K562 (cell line): Measurements from ENCODE around the gene GRM2. TPM values are rescaled to one million over a fixed set of nuclear protein-coding genes. Genes with fewer than 3 reads are reported as not detected.

Source experiments
- ATF1 ChIP-seq, 2 experiments: fragments of 450-650 bp in 1 of 2; IDR thresholded peaks; 2 replicates each; pipeline ENCODE4 v1.6.1; 2016; ENCODE audit warnings: missing compliant biosample characterization in 1 of 2, missing genetic modification characterization in 1 of 2
- DPF2 ChIP-seq: fragments of 450-650 bp; IDR thresholded peaks from 2 replicates; pipeline ENCODE4 v1.6.1; 2016
- ETS2 ChIP-seq: IDR thresholded peaks from 2 replicates; pipeline ENCODE4 v1.6.1; 2016; ENCODE audit warnings: borderline replicate concordance, missing genetic modification characterization, mild to moderate bottlenecking, moderate library complexity, missing compliant biosample characterization; ENCODE audit not compliant: poor library complexity, severe bottlenecking
- FOXA3 ChIP-seq, 2 experiments: fragments of 450-650 bp in 1 of 2; sonication (generic) in 1 of 2; formaldehyde crosslinking; IDR thresholded peaks in 1 of 2; conservative IDR thresholded peaks in 1 of 2; 2 replicates each; pipeline versions ENCODE4 v1.4.0 to v1.8.0; 2020 to 2022; ENCODE audit warnings: mild to moderate bottlenecking in 2 of 2, missing genetic modification reagents in 1 of 2
- GATA2 ChIP-seq: sonication (generic); formaldehyde crosslinking; IDR thresholded peaks from 2 replicates; pipeline ENCODE4 v1.4.0; 2020; ENCODE audit warnings: mild to moderate bottlenecking, missing genetic modification reagents
- GTF2A2 ChIP-seq: IDR thresholded peaks from 2 replicates; pipeline ENCODE4 v1.6.1; 2016; ENCODE audit warnings: mild to moderate bottlenecking, missing genetic modification characterization, missing compliant biosample characterization
- KAT8 ChIP-seq: fragments of 450-650 bp; IDR thresholded peaks from 2 replicates; pipeline ENCODE4 v1.6.1; 2016; ENCODE audit warnings: low read depth, mild to moderate bottlenecking
- RBM14 ChIP-seq: fragments of 200-400 bp; formaldehyde crosslinking; IDR thresholded peaks from 2 replicates; pipeline ENCODE4 v1.6.1; 2018; ENCODE audit warnings: low read depth, mild to moderate bottlenecking, low read length, moderate library complexity, borderline replicate concordance; ENCODE audit not compliant: insufficient read depth
- RFX7 ChIP-seq: fragments of 250-450 bp; sonication (Bioruptor Pico); IDR thresholded peaks from 2 replicates; pipeline ENCODE4 v1.5.1; 2021; ENCODE audit warnings: mild to moderate bottlenecking
- SREBF1 ChIP-seq: fragments of 150-350 bp; IDR thresholded peaks from 2 replicates; pipeline ENCODE4 v1.6.1; 2014; ENCODE audit warnings: antibody characterized with exemption, low read depth, low read length, borderline replicate concordance
- TEAD4 ChIP-seq, 2 experiments: sonication (generic) in 1 of 2; formaldehyde crosslinking in 1 of 2; IDR thresholded peaks; 2 replicates each; pipeline versions ENCODE4 v1.6.1 to v1.8.0; 2012 to 2022; ENCODE audit warnings: borderline replicate concordance in 1 of 2, inconsistent platforms in 1 of 2, low read length in 1 of 2, mild to moderate bottlenecking in 1 of 2, missing genetic modification reagents in 1 of 2
- ZBTB7A ChIP-seq: IDR thresholded peaks from 2 replicates; pipeline ENCODE4 v1.6.1; 2011; ENCODE audit warnings: low read depth, mild to moderate bottlenecking, low read length, moderate library complexity, borderline replicate concordance; ENCODE audit not compliant: control insufficient read depth
- ZNF134 ChIP-seq: fragments of 250-450 bp; sonication (Bioruptor Pico); conservative IDR thresholded peaks from 2 replicates; pipeline ENCODE4 v1.4.0; 2020
- ZNF212 ChIP-seq: fragments of 450-650 bp; formaldehyde crosslinking; IDR thresholded peaks from 2 replicates; pipeline ENCODE4 v1.4.0; 2020; ENCODE audit warnings: mild to moderate bottlenecking
- ZNF589 ChIP-seq: fragments of 200-800 bp; sonication (Bioruptor generic); IDR thresholded peaks from 2 replicates; pipeline ENCODE4 v1.6.1; 2016; ENCODE audit warnings: low read depth, missing genetic modification characterization, missing compliant biosample characterization
- polyA plus RNA-seq, 8 experiments: library from polyadenylated mRNA; depleted of rRNA in 4 of 8; stranded (reverse) in 5 of 8; unstranded in 3 of 8; fragments of >200 nt; fragmentation: Nextera tagmentation in 2 of 8; fragmentation: Illumina TruSeq in 1 of 8; extraction: Ambion mirVana in 2 of 8; extraction: Trizol in 1 of 8; gene quantifications; 2 replicates each; pipeline versions ENCODE4 v1.2.1 to v1.2.3, GENCODE V29; 2011 to 2014; ENCODE audit warnings: inconsistent platforms in 1 of 8, missing spikeins in 1 of 8
- total RNA-seq, 7 experiments: library from RNA; depleted of rRNA in 6 of 7; stranded (reverse); fragments of >200 nt in 6 of 7; fragmentation: Illumina TruSeq in 2 of 7; extraction: Trizol in 2 of 7; gene quantifications; 2 replicates each; pipeline versions ENCODE4 v1.2.1 to v1.2.3, GENCODE V29; 2011 to 2021; ENCODE audit warnings: low replicate concordance in 1 of 7
- TF ChIP-seq, protein P1 (sequence below): sonication (generic); formaldehyde crosslinking; IDR thresholded peaks from 2 replicates; pipeline ENCODE4 v1.8.1; 2022; ENCODE audit warnings: missing genetic modification reagents
- TF ChIP-seq, protein P2 (sequence below), 2 experiments: fragments of 450-650 bp in 1 of 2; sonication (generic) in 1 of 2; formaldehyde crosslinking in 1 of 2; IDR thresholded peaks; 2 replicates each; pipeline versions ENCODE4 v1.7.1 to v1.9.0; 2016 to 2022; ENCODE audit warnings: inconsistent platforms in 1 of 2, mild to moderate bottlenecking in 1 of 2, missing genetic modification reagents in 1 of 2

GRM2 gene
- total and polyA plus RNA-seq, 9 of the 15 experiments (the other 6 are each of a cell fraction or from before 2014, with no cell fraction given) = not detected

DNA sequence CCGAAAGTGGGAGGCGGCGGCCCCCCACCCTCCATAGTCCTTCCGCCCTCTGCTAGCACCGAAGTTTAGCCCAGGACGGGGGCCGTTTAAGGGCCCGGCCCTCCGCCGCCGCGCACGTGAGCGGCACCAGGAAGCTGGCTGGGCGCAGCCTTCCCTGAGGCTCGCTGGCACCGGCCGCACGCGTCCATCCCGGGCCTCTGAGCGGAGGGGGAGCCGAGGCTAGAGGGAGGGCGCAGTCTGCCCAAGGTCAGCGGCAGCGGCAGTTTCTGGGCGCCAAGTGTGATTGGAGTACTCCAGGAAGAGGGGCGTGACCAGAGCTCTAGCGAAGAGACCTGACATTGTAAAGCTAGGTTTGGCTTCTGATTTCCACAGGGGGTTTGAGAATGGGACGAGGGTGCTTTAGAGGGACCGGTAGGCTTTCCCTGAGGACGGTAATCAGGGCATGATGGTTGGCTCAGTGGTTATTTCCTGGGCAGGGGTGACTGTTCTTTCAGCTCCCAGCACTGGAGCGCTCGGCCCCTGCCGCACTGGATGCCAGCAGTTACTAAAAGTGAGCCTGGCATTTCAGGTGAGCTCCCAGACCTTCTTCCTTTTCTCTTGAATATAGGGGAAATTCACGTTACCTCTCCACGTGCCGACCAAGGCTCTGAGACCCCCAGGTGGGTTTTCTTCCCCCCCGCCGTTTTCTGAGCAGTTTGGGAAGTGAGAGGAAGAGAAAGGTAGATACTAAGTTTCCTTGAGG lies 35.0 kb upstream of the GRM2 start (continued):
- TF ChIP-seq ETS2 = no peak
- TF ChIP-seq, protein P1, sequence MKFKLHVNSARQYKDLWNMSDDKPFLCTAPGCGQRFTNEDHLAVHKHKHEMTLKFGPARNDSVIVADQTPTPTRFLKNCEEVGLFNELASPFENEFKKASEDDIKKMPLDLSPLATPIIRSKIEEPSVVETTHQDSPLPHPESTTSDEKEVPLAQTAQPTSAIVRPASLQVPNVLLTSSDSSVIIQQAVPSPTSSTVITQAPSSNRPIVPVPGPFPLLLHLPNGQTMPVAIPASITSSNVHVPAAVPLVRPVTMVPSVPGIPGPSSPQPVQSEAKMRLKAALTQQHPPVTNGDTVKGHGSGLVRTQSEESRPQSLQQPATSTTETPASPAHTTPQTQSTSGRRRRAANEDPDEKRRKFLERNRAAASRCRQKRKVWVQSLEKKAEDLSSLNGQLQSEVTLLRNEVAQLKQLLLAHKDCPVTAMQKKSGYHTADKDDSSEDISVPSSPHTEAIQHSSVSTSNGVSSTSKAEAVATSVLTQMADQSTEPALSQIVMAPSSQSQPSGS (CRISPR knock-in tag) = no peak
- TF ChIP-seq RFX7 (CRISPR knock-in tag) = no peak
- TF ChIP-seq KAT8 = no peak
- TF ChIP-seq, protein P2, sequence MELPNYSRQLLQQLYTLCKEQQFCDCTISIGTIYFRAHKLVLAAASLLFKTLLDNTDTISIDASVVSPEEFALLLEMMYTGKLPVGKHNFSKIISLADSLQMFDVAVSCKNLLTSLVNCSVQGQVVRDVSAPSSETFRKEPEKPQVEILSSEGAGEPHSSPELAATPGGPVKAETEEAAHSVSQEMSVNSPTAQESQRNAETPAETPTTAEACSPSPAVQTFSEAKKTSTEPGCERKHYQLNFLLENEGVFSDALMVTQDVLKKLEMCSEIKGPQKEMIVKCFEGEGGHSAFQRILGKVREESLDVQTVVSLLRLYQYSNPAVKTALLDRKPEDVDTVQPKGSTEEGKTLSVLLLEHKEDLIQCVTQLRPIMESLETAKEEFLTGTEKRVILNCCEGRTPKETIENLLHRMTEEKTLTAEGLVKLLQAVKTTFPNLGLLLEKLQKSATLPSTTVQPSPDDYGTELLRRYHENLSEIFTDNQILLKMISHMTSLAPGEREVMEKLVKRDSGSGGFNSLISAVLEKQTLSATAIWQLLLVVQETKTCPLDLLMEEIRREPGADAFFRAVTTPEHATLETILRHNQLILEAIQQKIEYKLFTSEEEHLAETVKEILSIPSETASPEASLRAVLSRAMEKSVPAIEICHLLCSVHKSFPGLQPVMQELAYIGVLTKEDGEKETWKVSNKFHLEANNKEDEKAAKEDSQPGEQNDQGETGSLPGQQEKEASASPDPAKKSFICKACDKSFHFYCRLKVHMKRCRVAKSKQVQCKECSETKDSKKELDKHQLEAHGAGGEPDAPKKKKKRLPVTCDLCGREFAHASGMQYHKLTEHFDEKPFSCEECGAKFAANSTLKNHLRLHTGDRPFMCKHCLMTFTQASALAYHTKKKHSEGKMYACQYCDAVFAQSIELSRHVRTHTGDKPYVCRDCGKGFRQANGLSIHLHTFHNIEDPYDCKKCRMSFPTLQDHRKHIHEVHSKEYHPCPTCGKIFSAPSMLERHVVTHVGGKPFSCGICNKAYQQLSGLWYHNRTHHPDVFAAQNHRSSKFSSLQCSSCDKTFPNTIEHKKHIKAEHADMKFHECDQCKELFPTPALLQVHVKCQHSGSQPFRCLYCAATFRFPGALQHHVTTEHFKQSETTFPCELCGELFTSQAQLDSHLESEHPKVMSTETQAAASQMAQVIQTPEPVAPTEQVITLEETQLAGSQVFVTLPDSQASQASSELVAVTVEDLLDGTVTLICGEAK (IDR thresholded peaks at IDR 0.05) = no peak
- TF ChIP-seq, protein P2 (CRISPR knock-in tag; IDR thresholded peaks at IDR 0.05) = no peak
- no peak for TF ChIP-seq DPF2
- no peak for TF ChIP-seq RBM14
- no peak for TF ChIP-seq ZBTB7A
- TF ChIP-seq ZNF589 (CRISPR knock-in tag) = no peak
- no peak for TF ChIP-seq TEAD4 (IDR thresholded peaks at IDR 0.05; ENCODE audit: low read length)
- no peak for TF ChIP-seq TEAD4 (CRISPR knock-in tag; IDR thresholded peaks at IDR 0.05; ENCODE audit: borderline replicate concordance)
- no peak for TF ChIP-seq SREBF1
- TF ChIP-seq ZNF134 = no peak
- no peak for TF ChIP-seq ATF1 (CRISPR knock-in tag; IDR thresholded peaks at IDR 0.05)
- TF ChIP-seq ATF1 (tag; IDR thresholded peaks at IDR 0.05) = 0 out of 2 replicates have a peak, but pooled peaks have one; percentile 3
- TF ChIP-seq GATA2 (CRISPR knock-in tag) = no peak
- no peak for TF ChIP-seq GTF2A2 (tag)
- no peak for TF ChIP-seq ZNF212 (CRISPR knock-in tag)
- no peak for TF ChIP-seq FOXA3 (CRISPR knock-in tag; conservative IDR thresholded peaks at IDR 0.05 in 1 of 2, IDR thresholded peaks at IDR 0.05 in 1 of 2)
